Calu3 (cell line): ENCODE data around the gene ZNF710. TPM values are rescaled to one million over a fixed set of nuclear protein-coding genes. Genes with fewer than 3 reads are reported as not detected.

Source experiments
- BruUV-seq: library from RNA; stranded (reverse); fragments of 400-500 nt; replicated peaks from 2 replicates; lab custom pipeline; 2021; lab: Mats Ljungman, UMichigan
- CTCF ChIA-PET: fragments of 300-600 bp; sonication (Branson Sonifier 250); formaldehyde crosslinking; loops from one replicate; lab custom pipeline; 2022; ENCODE audit warnings: antibody characterized with exemption; lab: Charles Lee
- DNase-seq: peaks from one replicate; pipeline ENCODE4 v3.0.0; 2022
- H3K27ac Mint-ChIP-seq: one replicate; pipeline ENCODE4 v1.8.0; 2022; ENCODE audit warnings: mixed read lengths; ENCODE audit not compliant: unreplicated experiment
- H3K27me3 Mint-ChIP-seq: one replicate; pipeline ENCODE4 v1.8.0; 2022; ENCODE audit warnings: mixed read lengths; ENCODE audit not compliant: unreplicated experiment
- H3K36me3 Mint-ChIP-seq: one replicate; pipeline ENCODE4 v1.8.0; 2022; ENCODE audit warnings: mild to moderate bottlenecking, moderate library complexity, mixed read lengths; ENCODE audit not compliant: insufficient read depth, unreplicated experiment
- H3K4me1 Mint-ChIP-seq: one replicate; pipeline ENCODE4 v1.8.0; 2022; ENCODE audit warnings: mild to moderate bottlenecking, low read depth, mixed read lengths; ENCODE audit not compliant: unreplicated experiment
- H3K4me3 Mint-ChIP-seq: one replicate; pipeline ENCODE4 v1.8.0; 2022; ENCODE audit warnings: mild to moderate bottlenecking, low read depth, moderate library complexity, mixed read lengths; ENCODE audit not compliant: unreplicated experiment
- H3K9me3 Mint-ChIP-seq: one replicate; pipeline ENCODE4 v1.8.0; 2022; ENCODE audit warnings: low read depth, mixed read lengths; ENCODE audit not compliant: unreplicated experiment
- intact Hi-C: fragments of 100-400 bp; cut with micrococcal nuclease; formaldehyde crosslinking; loops from one replicate; pipeline ENCODE4 v1.10.0; 2022; ENCODE audit not compliant: unreplicated experiment
- total RNA-seq: library from RNA; stranded (reverse); gene quantifications from 2 replicates; pipeline ENCODE4 v1.2.3, GENCODE V29; 2022
- TF ChIP-seq, protein P1 (sequence below): fragments of 200-600 bp; IDR thresholded peaks from one replicate; pipeline ENCODE4 v1.8.0; 2022; ENCODE audit warnings: antibody characterized with exemption; ENCODE audit not compliant: unreplicated experiment

The ZNF710 gene
- total RNA-seq, 1 experiment from 2014 or later: 15.4 TPM

DNA sequence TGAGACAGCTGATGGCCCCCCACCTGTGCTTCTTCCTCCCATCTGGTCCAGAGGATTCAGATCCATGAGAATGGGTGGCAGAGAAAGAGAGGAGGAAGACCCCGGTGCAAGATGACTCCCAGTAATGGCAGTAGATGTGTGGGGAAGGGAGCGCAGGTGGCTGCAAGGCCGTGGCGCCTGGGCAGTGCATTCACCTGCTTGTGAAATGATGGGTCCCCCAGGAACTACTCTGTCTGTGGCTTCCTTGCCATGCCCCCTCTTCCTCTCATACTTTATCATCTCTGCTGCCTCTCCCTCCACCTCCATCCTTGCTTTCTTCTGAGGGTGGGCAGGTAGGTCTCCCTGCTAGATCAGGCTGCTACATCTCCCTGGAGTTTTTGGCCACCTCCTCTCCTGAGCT, 23.3 kb downstream of the ZNF710 start:
- H3K4me1 Mint-ChIP-seq: peaks cover 12% of the 10 kb centered on the region
- no peaks in the 10 kb centered on the region for H3K27me3 Mint-ChIP-seq
- intact Hi-C loops: no loop called here
- BruUV-seq: no TSS peak
- peaks cover 4% of the 10 kb centered on the region for H3K36me3 Mint-ChIP-seq
- no peak overlapping the region for H3K4me3 Mint-ChIP-seq
- TF ChIP-seq, protein P1, sequence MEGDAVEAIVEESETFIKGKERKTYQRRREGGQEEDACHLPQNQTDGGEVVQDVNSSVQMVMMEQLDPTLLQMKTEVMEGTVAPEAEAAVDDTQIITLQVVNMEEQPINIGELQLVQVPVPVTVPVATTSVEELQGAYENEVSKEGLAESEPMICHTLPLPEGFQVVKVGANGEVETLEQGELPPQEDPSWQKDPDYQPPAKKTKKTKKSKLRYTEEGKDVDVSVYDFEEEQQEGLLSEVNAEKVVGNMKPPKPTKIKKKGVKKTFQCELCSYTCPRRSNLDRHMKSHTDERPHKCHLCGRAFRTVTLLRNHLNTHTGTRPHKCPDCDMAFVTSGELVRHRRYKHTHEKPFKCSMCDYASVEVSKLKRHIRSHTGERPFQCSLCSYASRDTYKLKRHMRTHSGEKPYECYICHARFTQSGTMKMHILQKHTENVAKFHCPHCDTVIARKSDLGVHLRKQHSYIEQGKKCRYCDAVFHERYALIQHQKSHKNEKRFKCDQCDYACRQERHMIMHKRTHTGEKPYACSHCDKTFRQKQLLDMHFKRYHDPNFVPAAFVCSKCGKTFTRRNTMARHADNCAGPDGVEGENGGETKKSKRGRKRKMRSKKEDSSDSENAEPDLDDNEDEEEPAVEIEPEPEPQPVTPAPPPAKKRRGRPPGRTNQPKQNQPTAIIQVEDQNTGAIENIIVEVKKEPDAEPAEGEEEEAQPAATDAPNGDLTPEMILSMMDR: no peak
- no peak for DNase-seq
- no peak overlapping the region for H3K27ac Mint-ChIP-seq
- CTCF ChIA-PET: no interaction called here
- H3K9me3 Mint-ChIP-seq: no peaks in the 10 kb centered on the region

- Mint-ChIP-seq H3K9me3 (no peaks in the 10 kb centered on the region), H3K36me3 (peaks cover 4% of the 10 kb centered on the region), H3K4me1 (peaks cover 12% of the 10 kb centered on the region), H3K27me3 (no peaks in the 10 kb centered on the region), H3K4me3 (no peak overlapping the region), H3K27ac (no peak overlapping the region)
- DNase-seq: no peak
- intact Hi-C loops: no loop called here
- CTCF ChIA-PET: no interaction called here
- TF ChIP-seq, protein P1: no peak
- BruUV-seq: no TSS peak
Observed at GRCh38 chr15:90025489-90026033, 24.4 kb downstream of the ZNF710 start.

GRCh38 chr15:90028376-90028944, 27.3 kb downstream of the ZNF710 start:
- H3K4me1 Mint-ChIP-seq: peaks cover 21% of the 10 kb centered on the region
- no peak overlapping the region for H3K4me3 Mint-ChIP-seq
- intact Hi-C loops: no loop called here
- H3K36me3 Mint-ChIP-seq: peaks cover 4% of the 10 kb centered on the region
- no peaks in the 10 kb centered on the region for H3K27me3 Mint-ChIP-seq
- TF ChIP-seq, protein P1: no peak
- no peaks in the 10 kb centered on the region for H3K9me3 Mint-ChIP-seq
- BruUV-seq: no TSS peak
- H3K27ac Mint-ChIP-seq: peak overlapping the region; percentile 18
- DNase-seq: no peak
- CTCF ChIA-PET: no interaction called here

DNA sequence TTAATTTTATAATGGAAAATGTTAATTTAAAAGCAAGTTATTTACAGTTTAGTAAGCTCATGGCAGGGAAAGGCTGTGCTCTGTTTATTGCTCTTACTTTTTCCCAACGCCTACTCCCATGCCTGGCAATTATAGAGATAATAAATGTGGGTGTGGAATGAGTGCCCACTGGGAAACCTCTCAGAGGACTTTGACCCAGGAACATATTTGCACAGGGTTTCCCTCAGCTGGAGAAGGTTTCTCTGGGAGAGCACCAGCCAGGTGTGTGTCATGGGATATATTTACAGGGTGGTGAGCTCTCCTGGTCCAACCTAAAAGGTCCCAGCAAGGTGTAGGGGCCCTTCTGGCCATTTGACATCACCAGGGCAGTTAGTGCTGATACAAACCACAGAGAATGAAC, 27.9 kb downstream of the ZNF710 start:
- no peaks in the 10 kb centered on the region for H3K27me3 Mint-ChIP-seq
- TF ChIP-seq, protein P1: no peak
- H3K36me3 Mint-ChIP-seq: peaks cover 4% of the 10 kb centered on the region
- peaks cover 26% of the 10 kb centered on the region for H3K4me1 Mint-ChIP-seq
- H3K4me3 Mint-ChIP-seq: no peak overlapping the region
- DNase-seq: peak; percentile 23
- no TSS peak for BruUV-seq
- H3K27ac Mint-ChIP-seq: peak overlapping the region; percentile 18
- intact Hi-C loops: no loop called here
- CTCF ChIA-PET: no interaction called here
- no peaks in the 10 kb centered on the region for H3K9me3 Mint-ChIP-seq
